NCI-H82 (cell line): Measurements from ENCODE around the gene CGAS.
"Not testable (repeated sequence)": the region's sequence is repeated elsewhere in the genome, so short reads cannot be mapped to it uniquely, and the experiment has no call there.

ENCODE experiments used
- DNase-seq: peaks from one replicate; lab custom pipeline; 2025; lab: John Stamatoyannopoulos, UW

The CGAS gene

DNA sequence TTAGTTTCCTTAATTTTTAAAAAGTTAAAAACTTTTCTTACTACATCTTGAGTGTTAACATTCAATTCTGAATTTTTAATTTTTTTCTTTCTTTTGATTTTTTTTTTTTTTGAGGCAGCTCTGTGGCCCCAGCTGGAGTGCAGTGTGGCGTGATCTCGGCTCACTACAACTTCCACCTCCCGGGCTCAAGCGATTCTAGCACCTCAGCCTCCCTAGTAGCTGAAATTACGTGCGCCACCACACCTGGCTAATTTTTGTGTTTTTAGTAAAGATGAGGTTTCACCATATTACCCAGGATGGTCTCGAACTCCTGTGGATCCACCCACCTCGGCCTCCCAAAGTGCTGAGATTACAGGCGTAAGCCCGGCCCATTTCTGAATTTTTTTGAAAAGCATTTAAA, 56.2 kb downstream of the CGAS start:
- no peak for DNase-seq

DNA sequence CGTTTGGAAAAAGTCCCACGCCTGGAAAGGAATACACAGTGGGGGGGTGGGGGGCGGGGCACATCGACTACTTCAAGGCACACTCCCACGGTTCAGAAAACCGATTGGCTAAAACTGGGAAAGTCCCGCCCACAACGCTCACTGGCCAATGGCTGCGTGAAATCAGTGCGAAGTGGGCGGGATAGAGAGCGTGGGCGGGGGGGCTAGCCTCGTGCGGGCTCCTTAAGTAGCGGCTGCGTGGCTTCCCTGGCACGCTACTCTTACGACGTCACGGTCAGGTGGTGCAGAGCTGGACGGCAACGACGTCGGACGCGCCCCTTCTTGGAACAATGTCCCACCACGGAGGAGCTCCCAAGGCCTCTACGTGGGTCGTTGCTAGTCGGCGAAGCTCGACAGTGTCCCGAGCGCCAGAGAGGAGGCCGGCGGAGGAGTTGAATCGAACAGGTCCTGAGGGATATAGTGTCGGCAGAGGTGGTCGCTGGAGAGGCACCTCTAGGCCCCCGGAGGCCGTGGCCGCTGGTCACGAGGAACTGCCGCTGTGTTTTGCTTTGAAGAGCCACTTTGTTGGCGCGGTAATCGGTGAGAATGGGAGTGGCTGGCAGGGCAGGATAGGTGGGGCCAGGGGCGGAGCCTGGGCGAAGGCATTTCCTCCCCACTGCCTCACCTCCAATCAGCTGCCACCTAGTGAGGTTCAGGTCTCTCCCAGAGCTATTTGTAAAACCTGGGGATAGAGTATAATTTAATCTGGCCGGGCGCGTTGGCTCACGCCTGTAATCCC, 57.3 kb downstream of the CGAS start, which contains the start of gene DDX43:
TSS of gene DDX43 (plus strand) at position 252 of the 778 bp plus-strand sequence. CDS start at position 330, 78 bp downstream.
- DNase-seq, result peak; percentile 80

DNA sequence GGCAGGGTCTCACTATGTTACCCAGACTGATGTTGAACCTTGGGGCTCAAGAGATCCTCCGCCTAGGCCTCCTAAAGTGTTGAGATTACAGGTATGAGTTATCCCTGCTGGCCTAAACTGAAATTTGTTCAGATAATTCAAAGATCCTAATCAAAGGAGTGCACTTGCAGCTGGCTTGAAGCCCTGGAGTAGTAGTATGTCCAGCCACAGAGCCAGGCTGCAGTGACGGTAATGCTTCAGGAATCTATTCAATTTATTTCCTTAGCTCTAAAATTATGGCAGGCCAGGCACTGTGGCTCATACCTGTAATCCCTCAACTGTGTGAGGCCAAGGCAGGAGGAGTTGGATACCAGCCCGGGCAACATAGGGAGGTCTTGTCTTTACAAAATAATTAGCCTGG, 58.8 kb downstream of the CGAS start:
- no peak for DNase-seq

DNA sequence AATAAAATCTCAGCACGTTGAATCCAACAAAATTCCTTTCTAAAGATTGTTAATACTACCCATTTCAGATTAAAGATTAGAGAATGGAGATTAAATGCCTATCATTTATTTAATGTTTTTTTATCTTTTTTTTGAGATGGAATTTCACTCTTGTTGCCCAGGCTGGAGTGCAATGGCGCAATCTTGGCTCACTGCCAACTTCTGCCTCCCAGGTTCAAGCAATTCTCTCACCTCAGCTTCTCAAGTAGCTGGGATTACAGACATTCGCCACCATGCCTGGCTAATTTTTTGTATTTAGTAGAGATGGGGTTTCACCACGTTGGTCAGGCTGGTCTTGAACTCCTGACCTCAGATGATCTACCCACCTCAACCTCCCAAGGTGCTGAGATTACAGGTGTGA, 59.9 kb downstream of the CGAS start:
- not testable (repeated sequence) for DNase-seq

DNA sequence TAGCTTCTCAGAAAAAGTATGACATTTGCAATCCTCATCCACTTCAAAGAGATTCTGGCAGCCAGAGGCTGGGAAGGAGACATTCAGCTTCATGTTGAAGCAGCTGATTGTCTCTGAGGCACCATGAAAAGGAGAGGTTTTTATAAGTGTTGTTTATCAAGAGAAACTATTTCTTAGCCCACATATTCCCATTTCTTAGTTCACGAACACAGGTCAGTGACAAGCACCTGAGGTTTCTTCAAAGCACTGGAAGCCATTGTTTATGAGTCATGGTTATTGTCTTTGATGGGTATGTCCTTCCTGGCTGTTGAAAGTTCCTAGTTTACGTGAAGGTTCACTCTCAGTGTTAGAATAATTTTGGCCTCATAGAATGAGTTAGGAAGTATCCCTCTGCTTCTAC, 60.4 kb downstream of the CGAS start:
- no peak for DNase-seq

DNA sequence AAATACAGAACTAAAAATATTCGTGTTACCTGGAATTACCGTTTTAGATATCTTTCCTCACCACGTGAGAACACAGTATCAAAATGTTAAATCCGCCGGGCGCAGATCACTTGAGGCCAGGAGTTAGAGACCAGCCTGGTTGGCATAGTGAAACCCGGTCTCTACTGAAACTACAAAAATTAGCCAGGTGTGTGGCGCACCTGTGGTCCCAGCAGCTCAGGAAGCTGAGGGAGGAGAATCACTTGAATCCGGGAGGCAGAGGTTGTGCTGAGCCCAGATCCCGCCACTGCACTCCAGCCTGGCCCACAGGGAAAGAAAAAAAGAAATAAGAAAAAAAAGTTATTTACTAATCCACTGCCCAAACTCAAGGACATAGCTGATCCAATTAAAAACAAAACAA, 62.2 kb downstream of the CGAS start:
- no peak for DNase-seq

DNA sequence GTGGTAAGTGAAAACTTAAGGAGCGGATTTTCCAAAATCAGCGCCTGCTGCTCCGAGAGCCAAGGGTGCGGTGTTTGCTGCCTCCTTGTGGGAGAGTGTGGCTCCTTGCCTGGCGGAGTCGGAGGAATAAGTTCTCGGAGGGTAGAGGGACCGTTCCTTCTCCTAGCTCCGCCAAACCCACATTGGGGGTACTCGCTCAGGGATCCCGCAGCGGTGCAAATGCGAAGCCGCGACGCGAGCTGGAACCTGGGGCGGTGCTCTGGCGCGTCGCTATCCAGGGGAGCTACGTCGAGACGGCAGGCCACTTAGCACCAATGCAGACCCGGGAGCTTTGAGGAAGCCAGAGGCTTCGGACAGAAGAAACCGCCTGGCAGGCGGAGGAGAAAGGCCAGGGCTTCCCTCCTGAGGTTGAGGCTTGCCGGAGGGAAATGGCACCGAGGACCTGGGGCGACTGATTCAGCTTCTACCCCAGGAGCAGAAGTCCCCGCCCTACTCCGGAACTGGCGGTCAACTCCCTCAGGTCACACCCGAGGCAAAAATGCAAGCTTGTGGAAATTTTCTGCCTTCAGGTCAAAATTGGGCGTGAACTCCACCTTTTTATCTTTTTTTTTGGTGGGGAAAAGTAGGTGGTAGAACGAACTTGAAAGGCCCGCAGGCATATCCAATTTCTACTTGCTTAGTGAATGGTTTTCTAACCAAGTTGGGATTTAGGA, 63.1 kb downstream of the CGAS start:
- peak; percentile 53 for DNase-seq

DNA sequence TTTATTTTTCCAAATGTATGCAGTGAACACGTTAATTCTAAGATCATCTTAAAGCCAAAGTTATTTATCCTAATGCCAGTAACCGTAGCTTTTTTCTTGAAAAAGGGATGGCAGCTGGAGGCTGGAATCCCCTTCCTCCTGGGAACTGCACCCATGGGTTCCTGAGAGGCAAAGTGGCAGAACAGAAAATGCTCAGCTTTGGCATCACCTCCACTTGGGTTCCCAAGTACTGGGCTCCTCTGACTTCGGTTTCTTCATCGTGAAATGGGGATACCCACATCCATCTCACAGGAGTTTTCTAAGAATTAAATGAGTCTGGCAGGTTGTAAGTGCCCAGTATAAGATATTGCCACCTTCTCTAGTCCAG, 63.7 kb downstream of the CGAS start:
- peak; percentile 34 for DNase-seq

DNA sequence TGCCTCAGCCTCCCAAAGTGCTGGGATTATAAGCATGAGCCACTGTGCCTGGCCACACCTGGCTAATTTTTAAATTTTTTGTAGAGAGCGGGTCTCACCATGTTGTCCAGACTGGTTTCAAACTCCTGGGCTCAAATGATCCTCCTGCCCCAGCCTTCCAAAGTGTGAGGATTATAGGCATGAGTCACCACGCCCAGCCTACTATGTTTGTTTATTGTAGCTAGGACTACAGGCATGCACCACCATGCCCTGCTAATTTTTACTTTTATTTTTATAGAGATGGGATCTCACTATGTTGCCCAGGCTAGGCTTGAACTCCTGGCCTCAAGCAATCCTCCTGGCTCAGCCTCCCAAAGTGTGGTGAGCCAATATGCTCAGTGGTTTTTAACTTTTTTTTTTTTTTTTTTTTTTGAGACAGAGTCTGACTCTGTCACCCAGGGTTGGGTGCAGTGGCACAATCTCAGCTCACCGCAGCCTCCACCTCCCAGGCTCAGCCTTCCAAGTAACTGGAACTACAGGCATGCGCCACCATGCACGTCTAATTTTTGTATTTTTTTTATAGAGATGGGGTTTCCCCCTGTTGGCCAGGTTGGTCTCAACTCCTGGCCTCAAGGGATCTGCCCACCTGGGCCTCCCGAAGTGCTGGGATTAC, 69.5 kb downstream of the CGAS start:
- DNase-seq, result no peak

DNA sequence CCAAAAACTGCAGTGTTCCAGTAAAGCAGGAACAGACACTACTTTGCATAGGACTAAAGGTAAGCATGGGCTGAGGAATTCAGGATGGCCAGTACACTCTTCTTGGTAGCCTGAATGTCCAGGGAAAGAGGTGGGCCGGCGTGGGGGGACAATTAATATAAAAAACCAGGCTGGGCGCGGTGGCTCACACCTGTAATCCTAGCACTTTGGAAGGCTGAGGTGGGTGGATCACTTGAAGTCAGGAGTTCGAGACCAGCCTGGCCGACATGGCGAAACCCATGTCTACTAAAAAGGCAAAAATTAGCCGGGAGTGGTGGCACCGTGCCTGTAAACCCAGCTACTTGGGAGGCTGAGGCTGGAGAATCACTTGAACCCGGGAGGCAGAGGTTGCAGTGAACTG, 70.6 kb downstream of the CGAS start:
- DNase-seq, result not testable (repeated sequence)

DNA sequence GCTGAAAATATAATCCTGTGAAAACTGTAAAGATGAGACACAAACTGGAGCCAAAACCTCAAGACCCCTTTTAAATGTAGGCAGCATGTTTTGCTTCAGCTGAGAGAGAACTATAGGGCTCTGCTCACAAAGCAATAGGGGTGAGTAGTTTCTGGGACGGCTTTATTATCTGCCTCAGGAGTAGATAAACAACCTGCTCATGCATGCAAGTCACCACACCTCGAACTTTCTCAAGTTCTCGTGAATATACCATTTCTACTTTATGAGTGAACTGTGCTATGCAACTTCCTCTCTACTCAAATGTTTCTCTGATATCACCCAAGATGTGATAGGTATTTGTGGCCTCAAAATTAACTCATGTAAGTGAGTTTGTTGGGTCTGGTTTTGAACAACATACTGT, 74.9 kb downstream of the CGAS start:
- no peak for DNase-seq

DNA sequence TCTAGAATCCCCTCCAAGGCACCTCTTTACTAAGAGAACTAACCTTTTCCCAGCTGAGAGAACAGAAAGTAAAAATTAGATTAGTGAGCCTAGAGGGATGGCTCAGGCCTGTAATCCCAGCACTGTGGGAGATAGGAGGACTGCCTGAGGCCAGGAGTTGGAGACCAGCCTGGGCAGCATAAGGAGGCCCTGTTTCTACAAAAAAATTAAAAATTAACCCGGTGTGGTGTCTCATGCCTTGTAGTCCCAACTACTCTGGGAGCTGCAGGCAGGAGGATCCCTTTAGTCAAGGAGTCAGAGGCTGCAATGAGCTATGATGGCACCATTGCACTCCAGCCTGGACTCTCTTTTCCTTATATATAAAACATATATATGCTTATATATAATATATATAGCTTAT, 76.9 kb downstream of the CGAS start:
- DNase-seq, result no peak
